ENCODE results near the gene DCTN3. TPM values are rescaled to one million over a fixed set of nuclear protein-coding genes. Genes with fewer than 3 reads are reported as not detected.

The DCTN3 gene
- total and polyA plus RNA-seq, 9 of the 15 experiments (the other 6 are each of a cell fraction or from before 2014, with no cell fraction given): 11.0 to 51.0 (median 41.9) TPM

DNA sequence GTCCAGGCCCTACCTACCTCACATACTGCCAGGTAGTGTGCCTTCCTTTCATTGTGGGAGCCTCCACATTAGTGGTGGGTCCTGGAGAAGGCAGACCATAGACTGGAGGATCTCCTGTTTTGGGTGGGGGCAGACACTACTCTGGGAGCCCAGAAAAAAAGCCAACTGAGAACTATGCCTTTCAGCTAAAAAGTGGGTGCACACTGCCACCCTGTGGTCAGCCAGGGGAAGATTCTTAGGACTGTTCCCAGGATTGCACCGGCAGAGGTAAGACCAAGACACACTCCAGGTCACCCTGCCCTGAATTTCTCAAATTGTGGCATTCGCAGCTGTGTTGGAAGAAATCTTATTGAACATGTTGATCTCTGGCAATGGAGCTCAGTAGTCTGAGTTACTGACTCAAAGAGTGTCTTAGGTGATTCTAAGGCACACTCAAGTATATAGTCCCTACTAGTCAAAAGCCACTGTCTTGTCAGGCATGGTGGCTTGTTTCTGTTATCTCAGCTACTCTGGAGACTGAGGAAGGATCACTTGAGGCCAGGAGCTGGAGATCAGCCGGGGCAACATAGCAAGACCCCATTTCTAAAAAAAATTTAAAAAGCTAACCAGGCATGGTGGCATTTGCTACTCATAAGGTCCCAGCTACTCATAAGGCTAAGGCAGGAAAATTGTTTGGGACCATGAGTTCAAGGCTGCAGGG lies 13.7 kb upstream of the DCTN3 start (continued):
- TF ChIP-seq, protein P1, sequence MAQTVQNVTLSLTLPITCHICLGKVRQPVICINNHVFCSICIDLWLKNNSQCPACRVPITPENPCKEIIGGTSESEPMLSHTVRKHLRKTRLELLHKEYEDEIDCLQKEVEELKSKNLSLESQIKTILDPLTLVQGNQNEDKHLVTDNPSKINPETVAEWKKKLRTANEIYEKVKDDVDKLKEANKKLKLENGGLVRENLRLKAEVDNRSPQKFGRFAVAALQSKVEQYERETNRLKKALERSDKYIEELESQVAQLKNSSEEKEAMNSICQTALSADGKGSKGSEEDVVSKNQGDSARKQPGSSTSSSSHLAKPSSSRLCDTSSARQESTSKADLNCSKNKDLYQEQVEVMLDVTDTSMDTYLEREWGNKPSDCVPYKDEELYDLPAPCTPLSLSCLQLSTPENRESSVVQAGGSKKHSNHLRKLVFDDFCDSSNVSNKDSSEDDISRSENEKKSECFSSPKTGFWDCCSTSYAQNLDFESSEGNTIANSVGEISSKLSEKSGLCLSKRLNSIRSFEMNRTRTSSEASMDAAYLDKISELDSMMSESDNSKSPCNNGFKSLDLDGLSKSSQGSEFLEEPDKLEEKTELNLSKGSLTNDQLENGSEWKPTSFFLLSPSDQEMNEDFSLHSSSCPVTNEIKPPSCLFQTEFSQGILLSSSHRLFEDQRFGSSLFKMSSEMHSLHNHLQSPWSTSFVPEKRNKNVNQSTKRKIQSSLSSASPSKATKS (CRISPR knock-in tag; IDR thresholded peaks at IDR 0.05): no peak
- TF ChIP-seq CEBPG (CRISPR knock-in tag; IDR thresholded peaks at IDR 0.05) (no peak), CEBPG (tag; conservative IDR thresholded peaks at IDR 0.05 in 1 of 2, IDR thresholded peaks at IDR 0.05 in 1 of 2) (no peak), JUND (IDR thresholded peaks at IDR 0.05; ENCODE audit: borderline replicate concordance, low read depth, low read length) (0 out of 2 replicates have a peak, but pooled peaks have one; percentile 9), JUND (tag; IDR thresholded peaks at IDR 0.05; ENCODE audit: borderline replicate concordance, low read depth, low read length) (no peak), ZNF76 (CRISPR knock-in tag; IDR thresholded peaks at IDR 0.05; ENCODE audit: borderline replicate concordance) (no peak)

DNA sequence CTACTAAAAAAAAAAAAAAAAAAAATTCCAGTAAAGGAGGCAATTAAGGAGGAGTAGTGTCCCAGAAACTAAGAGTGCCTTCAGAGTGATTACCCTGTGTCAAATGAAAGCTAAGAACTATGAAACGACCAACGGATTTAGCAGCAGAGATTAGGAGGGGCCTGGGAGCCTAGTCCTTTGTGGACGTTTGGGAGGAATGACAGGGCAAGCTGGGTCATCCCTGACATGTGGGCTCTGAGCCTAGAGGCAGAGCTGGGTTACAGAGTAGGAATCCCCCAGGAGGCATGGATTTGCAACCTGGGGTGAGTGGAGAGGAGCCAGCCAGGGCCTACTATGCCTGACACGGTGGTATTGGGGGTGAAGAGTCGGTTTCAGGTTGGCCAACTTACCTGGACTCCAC lies 12.9 kb upstream of the DCTN3 start:
- intact Hi-C loops (cut with micrococcal nuclease): no loop called here
- TF ChIP-seq HMGN3 (IDR thresholded peaks at IDR 0.05; ENCODE audit: borderline replicate concordance, extremely low read depth, insufficient read length, low read depth, low read length) (no peak), ZNF165 (CRISPR knock-in tag; IDR thresholded peaks at IDR 0.05; ENCODE audit: borderline replicate concordance) (no peak), TEAD1 (CRISPR knock-in tag; IDR thresholded peaks at IDR 0.05) (no peak), POLR3G (IDR thresholded peaks at IDR 0.05; ENCODE audit: extremely low read depth, insufficient read length, insufficient replicate concordance) (no peak), NFIX (CRISPR knock-in tag; IDR thresholded peaks at IDR 0.05; ENCODE audit: low read depth) (no peak), ZNF316 (IDR thresholded peaks at IDR 0.05) (no peak), ZNF589 (CRISPR knock-in tag; IDR thresholded peaks at IDR 0.05; ENCODE audit: low read depth) (no peak)
- TF ChIP-seq, protein P2, sequence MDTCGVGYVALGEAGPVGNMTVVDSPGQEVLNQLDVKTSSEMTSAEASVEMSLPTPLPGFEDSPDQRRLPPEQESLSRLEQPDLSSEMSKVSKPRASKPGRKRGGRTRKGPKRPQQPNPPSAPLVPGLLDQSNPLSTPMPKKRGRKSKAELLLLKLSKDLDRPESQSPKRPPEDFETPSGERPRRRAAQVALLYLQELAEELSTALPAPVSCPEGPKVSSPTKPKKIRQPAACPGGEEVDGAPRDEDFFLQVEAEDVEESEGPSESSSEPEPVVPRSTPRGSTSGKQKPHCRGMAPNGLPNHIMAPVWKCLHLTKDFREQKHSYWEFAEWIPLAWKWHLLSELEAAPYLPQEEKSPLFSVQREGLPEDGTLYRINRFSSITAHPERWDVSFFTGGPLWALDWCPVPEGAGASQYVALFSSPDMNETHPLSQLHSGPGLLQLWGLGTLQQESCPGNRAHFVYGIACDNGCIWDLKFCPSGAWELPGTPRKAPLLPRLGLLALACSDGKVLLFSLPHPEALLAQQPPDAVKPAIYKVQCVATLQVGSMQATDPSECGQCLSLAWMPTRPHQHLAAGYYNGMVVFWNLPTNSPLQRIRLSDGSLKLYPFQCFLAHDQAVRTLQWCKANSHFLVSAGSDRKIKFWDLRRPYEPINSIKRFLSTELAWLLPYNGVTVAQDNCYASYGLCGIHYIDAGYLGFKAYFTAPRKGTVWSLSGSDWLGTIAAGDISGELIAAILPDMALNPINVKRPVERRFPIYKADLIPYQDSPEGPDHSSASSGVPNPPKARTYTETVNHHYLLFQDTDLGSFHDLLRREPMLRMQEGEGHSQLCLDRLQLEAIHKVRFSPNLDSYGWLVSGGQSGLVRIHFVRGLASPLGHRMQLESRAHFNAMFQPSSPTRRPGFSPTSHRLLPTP (IDR thresholded peaks at IDR 0.05; ENCODE audit: borderline replicate concordance, extremely low read depth, insufficient read length): no peak

More for the DNA sequence above, 12.9 kb upstream of the DCTN3 start:
- ChIA-PET POLR2A (interaction anchor here (0.6 to 1.0 kb wide), 3 partner anchors 13 to 945 kb away, joined by 3 to 4 read pairs (median 3); partner anchors contain the start of gene GALT), CTCF (ENCODE audit: low intra/inter-chr PET ratio) (interaction anchor here (1.2 to 1.5 kb wide), 3 partner anchors 20 to 302 kb away, joined by 3 to 11 read pairs (median 7); no protein-coding TSS in a partner anchor)
- Histone ChIP-seq H3K27ac (ENCODE audit: extremely low read depth, low read depth, low read length) (no peak overlapping the region), H3K4me3 (no peak overlapping the region), H3K4me1 (replicated peaks in 1 of 2; ENCODE audit: control insufficient read depth in 2 of 2, insufficient read depth in 2 of 2, low read length in 2 of 2) (peaks cover 3 to 34% of the 10 kb centered on the region in 2 experiments; a peak in 4 of 5 replicates), H2AFZ (ENCODE audit: low read depth, low read length) (no peak overlapping the region), H3K9ac (ENCODE audit: insufficient read depth in 1 of 2, low read depth in 2 of 2, low read length in 2 of 2) (no peak overlapping the region), H3K9me1 (ENCODE audit: control insufficient read depth, insufficient read depth, low read length) (no peaks in the 10 kb centered on the region), H3K27me3 (ENCODE audit: control insufficient read depth in 2 of 2, insufficient read depth in 2 of 2, low read length in 2 of 2) (peaks cover 9 to 24% of the 10 kb centered on the region in 2 experiments; a peak in 4 of 5 replicates), H3K9me3 (replicated peaks; ENCODE audit: control insufficient read depth, insufficient read depth, low read depth, low read length) (no peaks in the 10 kb centered on the region), H3K79me2 (ENCODE audit: control insufficient read depth, insufficient read depth, low read length) (peaks cover 18% of the 10 kb centered on the region), H3K36me3 (ENCODE audit: control insufficient read depth, insufficient read depth, low read length) (peaks cover 14% of the 10 kb centered on the region; the same call in 1 of the 3 replicates), H4K20me1 (replicated peaks; ENCODE audit: control insufficient read depth, insufficient read depth, low read length) (0 out of 2 replicates have a peak, but pooled peaks cover 4% of the 10 kb centered on the region), H3K4me2 (ENCODE audit: insufficient read depth, low read length) (no peak overlapping the region)
- BruUV-seq (replicated peaks): no TSS peak
- DNase-seq (ENCODE audit: extremely low read depth in 1 of 4, low spot score in 3 of 4) (no peak), ATAC-seq (no peak), FAIRE-seq (no peak)
- 21% methylated on average over 5 of the region's 5 CpGs for WGBS (ENCODE audit: insufficient coverage, low coverage, missing lambda C conversion rate)
- in situ Hi-C loops (cut with MboI): no loop called here

Data from K562 (cell line).